T-helper 9 cell (primary cell): ENCODE data around the gene SF1.

Experiments used
- DNase-seq: peaks from one replicate; pipeline ENCODE4 v3.0.0-alpha.2; 2020

SF1 gene

GRCh38 chr11:64777449-64778222 is 706 bp downstream of the SF1 start:
- peak; percentile 78 for DNase-seq

- DNase-seq = no peak
These were observed 1.5 kb downstream of the SF1 start for GRCh38 chr11:64776875-64777274.

- DNase-seq = no peak
These were observed 1.9 kb downstream of the SF1 start for GRCh38 chr11:64776425-64776824.

- no peak for DNase-seq
These were observed 4.2 kb downstream of the SF1 start for GRCh38 chr11:64774144-64774543.

GRCh38 chr11:64772303-64773018 is 5.9 kb downstream of the SF1 start:
- no peak for DNase-seq

GRCh38 chr11:64771861-64772260 is 6.5 kb downstream of the SF1 start:
- DNase-seq = no peak

GRCh38 chr11:64770120-64770519 is 8.2 kb downstream of the SF1 start:
- DNase-seq = no peak

GRCh38 chr11:64769283-64769682 is 9.1 kb downstream of the SF1 start:
- no peak for DNase-seq

- no peak for DNase-seq
These were observed 10.0 kb downstream of the SF1 start for GRCh38 chr11:64768300-64768694.

GRCh38 chr11:64767344-64768299 is 10.7 kb downstream of the SF1 start:
- peak; percentile 85 for DNase-seq

GRCh38 chr11:64766881-64767280 is 11.5 kb downstream of the SF1 start:
- no peak for DNase-seq

- DNase-seq = no peak
These were observed 12.3 kb downstream of the SF1 start for GRCh38 chr11:64765851-64766665.

GRCh38 chr11:64765291-64765850 is 13.0 kb downstream of the SF1 start:
- DNase-seq = no peak

GRCh38 chr11:64764753-64765152 is 13.6 kb downstream of the SF1 start:
- no peak for DNase-seq

GRCh38 chr11:64764040-64764611 is 14.2 kb downstream of the SF1 start:
- peak; percentile 49 for DNase-seq

- DNase-seq = no peak
These were observed 14.8 kb downstream of the SF1 start for GRCh38 chr11:64763526-64764039.

GRCh38 chr11:64762674-64763525 is 15.4 kb downstream of the SF1 start:
- DNase-seq = no peak

- no peak for DNase-seq
These were observed 16.1 kb downstream of the SF1 start for GRCh38 chr11:64762277-64762673.

- no peak for DNase-seq
These were observed 17.5 kb downstream of the SF1 start for GRCh38 chr11:64760759-64761420.
